Nephron (organoid): ENCODE results near the gene AAGAB.

Experiments
- H3K27ac Mint-ChIP-seq, 3 experiments: 2 replicates each; pipeline ENCODE4 v1.8.0; 2020; ENCODE audit warnings: mixed read lengths in 3 of 3, mild to moderate bottlenecking in 2 of 3, moderate library complexity in 1 of 3
- H3K27me3 Mint-ChIP-seq: 2 replicates; pipeline ENCODE4 v1.8.0; 2021; ENCODE audit warnings: low read depth, mild to moderate bottlenecking, moderate library complexity, mixed read lengths
- H3K36me3 Mint-ChIP-seq: 2 replicates; pipeline ENCODE4 v1.8.0; 2020; ENCODE audit warnings: low read depth, mixed read lengths
- H3K4me1 Mint-ChIP-seq: 2 replicates; pipeline ENCODE4 v1.8.0; 2020; ENCODE audit warnings: mixed read lengths
- H3K4me3 Mint-ChIP-seq, 3 experiments: 2 replicates each; pipeline ENCODE4 v1.8.0; 2020; ENCODE audit warnings: mild to moderate bottlenecking in 3 of 3, mixed read lengths in 3 of 3, moderate library complexity in 2 of 3
- H3K9me3 Mint-ChIP-seq: 2 replicates; pipeline ENCODE4 v1.8.0; 2020; ENCODE audit warnings: mixed read lengths
- TF ChIP-seq, protein P1 (sequence below), 3 experiments: fragments of 200-600 bp; sonication (generic); IDR thresholded peaks; one replicate each; pipeline ENCODE4 v1.5.0; 2021; ENCODE audit warnings: antibody characterized with exemption in 3 of 3; ENCODE audit not compliant: unreplicated experiment in 3 of 3

AAGAB gene

GRCh38 chr15:67230504-67230903 lies 24.0 kb downstream of the AAGAB start:
- Mint-ChIP-seq H3K27ac (no peak overlapping the region), H3K4me1 (no peaks in the 10 kb centered on the region), H3K9me3 (no peaks in the 10 kb centered on the region), H3K36me3 (peaks cover 57% of the 10 kb centered on the region), H3K4me3 (no peak overlapping the region), H3K27me3 (no peaks in the 10 kb centered on the region)
- TF ChIP-seq, protein P1, sequence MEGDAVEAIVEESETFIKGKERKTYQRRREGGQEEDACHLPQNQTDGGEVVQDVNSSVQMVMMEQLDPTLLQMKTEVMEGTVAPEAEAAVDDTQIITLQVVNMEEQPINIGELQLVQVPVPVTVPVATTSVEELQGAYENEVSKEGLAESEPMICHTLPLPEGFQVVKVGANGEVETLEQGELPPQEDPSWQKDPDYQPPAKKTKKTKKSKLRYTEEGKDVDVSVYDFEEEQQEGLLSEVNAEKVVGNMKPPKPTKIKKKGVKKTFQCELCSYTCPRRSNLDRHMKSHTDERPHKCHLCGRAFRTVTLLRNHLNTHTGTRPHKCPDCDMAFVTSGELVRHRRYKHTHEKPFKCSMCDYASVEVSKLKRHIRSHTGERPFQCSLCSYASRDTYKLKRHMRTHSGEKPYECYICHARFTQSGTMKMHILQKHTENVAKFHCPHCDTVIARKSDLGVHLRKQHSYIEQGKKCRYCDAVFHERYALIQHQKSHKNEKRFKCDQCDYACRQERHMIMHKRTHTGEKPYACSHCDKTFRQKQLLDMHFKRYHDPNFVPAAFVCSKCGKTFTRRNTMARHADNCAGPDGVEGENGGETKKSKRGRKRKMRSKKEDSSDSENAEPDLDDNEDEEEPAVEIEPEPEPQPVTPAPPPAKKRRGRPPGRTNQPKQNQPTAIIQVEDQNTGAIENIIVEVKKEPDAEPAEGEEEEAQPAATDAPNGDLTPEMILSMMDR (IDR thresholded peaks at IDR 0.05; ENCODE audit: unreplicated experiment in 3 of 3) = no peak

DNA sequence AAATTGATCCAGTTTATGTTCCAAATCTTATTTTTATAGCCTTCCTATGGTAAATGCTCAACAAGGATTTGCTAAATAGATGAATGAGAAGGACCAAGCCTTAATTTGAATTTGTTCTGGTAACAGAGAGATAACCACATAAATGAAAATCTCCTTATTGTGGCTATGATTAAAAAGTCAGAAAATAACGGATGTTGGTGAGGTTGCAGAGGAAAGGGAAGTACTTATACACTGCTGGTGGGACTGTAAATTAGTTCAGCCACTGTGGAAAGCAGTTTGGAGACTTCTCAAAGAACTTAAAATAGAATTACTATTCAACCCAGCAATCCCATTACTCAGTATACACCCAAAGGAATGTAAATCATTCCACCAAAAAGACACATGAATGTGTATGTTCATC lies 26.2 kb downstream of the AAGAB start:
- Mint-ChIP-seq H3K27ac (no peak overlapping the region), H3K27me3 (no peaks in the 10 kb centered on the region), H3K36me3 (peaks cover 43% of the 10 kb centered on the region), H3K4me3 (no peak overlapping the region), H3K9me3 (no peaks in the 10 kb centered on the region), H3K4me1 (no peaks in the 10 kb centered on the region)
- TF ChIP-seq, protein P1 (IDR thresholded peaks at IDR 0.05; ENCODE audit: unreplicated experiment in 3 of 3) = no peak

DNA sequence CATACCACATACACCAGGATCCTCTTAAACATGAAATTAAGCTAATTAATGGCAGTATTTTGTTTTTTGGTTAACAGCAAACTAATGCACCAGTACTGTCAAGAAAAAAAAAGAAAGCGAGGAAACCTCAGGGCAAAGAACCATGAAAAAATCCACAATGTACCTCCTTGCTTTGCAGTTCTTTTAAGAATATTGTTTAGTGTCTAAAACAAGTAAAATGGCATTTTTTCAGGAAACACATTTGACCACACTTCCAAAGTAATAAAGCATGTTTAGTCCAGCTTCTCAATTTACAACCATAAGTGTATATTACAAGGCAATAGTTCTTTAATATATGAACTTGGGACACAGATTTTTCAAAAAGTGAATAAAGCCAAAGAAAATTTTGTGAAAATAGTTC lies 26.6 kb downstream of the AAGAB start:
- H3K4me3 Mint-ChIP-seq = no peak overlapping the region
- peaks cover 39% of the 10 kb centered on the region for H3K36me3 Mint-ChIP-seq
- H3K4me1 Mint-ChIP-seq = no peaks in the 10 kb centered on the region
- no peaks in the 10 kb centered on the region for H3K9me3 Mint-ChIP-seq
- no peaks in the 10 kb centered on the region for H3K27me3 Mint-ChIP-seq
- no peak overlapping the region for H3K27ac Mint-ChIP-seq
- TF ChIP-seq, protein P1 (IDR thresholded peaks at IDR 0.05; ENCODE audit: unreplicated experiment in 3 of 3) = no peak

- TF ChIP-seq, protein P1 (IDR thresholded peaks at IDR 0.05; ENCODE audit: unreplicated experiment in 3 of 3) = no peak
- Mint-ChIP-seq H3K4me1 (no peaks in the 10 kb centered on the region), H3K36me3 (peaks cover 35% of the 10 kb centered on the region), H3K27ac (no peak overlapping the region), H3K9me3 (no peaks in the 10 kb centered on the region), H3K4me3 (no peak overlapping the region), H3K27me3 (no peaks in the 10 kb centered on the region)
Observed at GRCh38 chr15:67227431-67227830, 27.0 kb downstream of the AAGAB start.

DNA sequence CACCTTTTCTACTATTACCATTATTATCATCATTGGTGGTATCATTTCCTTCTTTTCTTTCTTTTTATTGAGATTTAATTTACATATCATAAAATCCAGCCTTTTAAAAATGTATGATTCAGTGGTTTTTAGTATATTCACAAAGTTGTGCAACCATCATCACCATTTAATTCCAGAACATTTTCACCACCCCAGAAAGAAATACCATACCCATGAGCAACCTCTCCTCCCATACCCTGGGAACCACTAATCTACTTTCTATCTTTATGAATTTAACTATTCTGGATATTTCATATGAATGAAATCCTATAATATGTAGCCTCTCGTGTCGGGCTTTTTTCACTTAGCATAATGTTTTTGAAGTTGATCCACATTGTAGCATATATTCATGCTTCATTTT lies 29.1 kb downstream of the AAGAB start:
- TF ChIP-seq, protein P1 (IDR thresholded peaks at IDR 0.05; ENCODE audit: unreplicated experiment in 3 of 3) = no peak
- H3K9me3 Mint-ChIP-seq = no peaks in the 10 kb centered on the region

GRCh38 chr15:67224889-67225288 lies 29.6 kb downstream of the AAGAB start:
- Mint-ChIP-seq H3K27me3 (no peaks in the 10 kb centered on the region), H3K27ac (no peak overlapping the region), H3K4me3 (no peak overlapping the region), H3K36me3 (peaks cover 14% of the 10 kb centered on the region), H3K9me3 (no peaks in the 10 kb centered on the region), H3K4me1 (no peaks in the 10 kb centered on the region)
- TF ChIP-seq, protein P1 (IDR thresholded peaks at IDR 0.05; ENCODE audit: unreplicated experiment in 3 of 3) = no peak

More for the DNA sequence above, 29.1 kb downstream of the AAGAB start:
- Mint-ChIP-seq H3K27ac (no peak overlapping the region), H3K36me3 (peaks cover 18% of the 10 kb centered on the region), H3K27me3 (no peaks in the 10 kb centered on the region), H3K4me1 (no peaks in the 10 kb centered on the region), H3K4me3 (no peak overlapping the region)
